Heart right ventricle (tissue), 16 donors: Measurements from ENCODE around the gene DHX40. TPM values are rescaled to one million over a fixed set of nuclear protein-coding genes. Genes with fewer than 3 reads are reported as not detected.

ENCODE experiments used
- ATAC-seq, 8 donors: fragments of 200-7000 bp; cut with Tn5 transposase; one replicate each; pipeline ENCODE4 v1.9.1; 2020; ENCODE audit warnings: mild to moderate bottlenecking in 8 of 8, moderate library complexity in 8 of 8, moderate number of reproducible peaks in 1 of 8
- DNase-seq, 2 donors: peaks; one replicate each; pipeline ENCODE4 v3.0.0-alpha.2; 2020
- H3K27ac ChIP-seq, 10 donors: fragments of 200-600 bp; sonication (generic) in 2 of 10; one replicate each; pipeline versions ENCODE4 v1.5.0 to v1.8.0; 2020 to 2022; ENCODE audit warnings: mild to moderate bottlenecking in 3 of 10
- H3K27me3 ChIP-seq, 7 donors: fragments of 200-600 bp; one replicate each; pipeline ENCODE4 v1.8.0; 2021 to 2022; ENCODE audit warnings: mild to moderate bottlenecking in 2 of 7
- H3K36me3 ChIP-seq, 9 donors: fragments of 200-600 bp; sonication (generic) in 1 of 9; one replicate each; pipeline versions ENCODE4 v1.5.0 to v1.8.0; 2020 to 2022; ENCODE audit warnings: mild to moderate bottlenecking in 2 of 9
- H3K4me1 ChIP-seq, 9 donors: fragments of 200-600 bp; sonication (generic) in 1 of 9; one replicate each; pipeline versions ENCODE4 v1.5.0 to v1.8.0; 2020 to 2022; ENCODE audit warnings: mild to moderate bottlenecking in 4 of 9
- H3K4me3 ChIP-seq, 10 donors: fragments of 200-600 bp; sonication (generic) in 2 of 10; one replicate each; pipeline versions ENCODE4 v1.5.0 to v1.8.0; 2020 to 2022; ENCODE audit warnings: mild to moderate bottlenecking in 7 of 10, moderate library complexity in 2 of 10
- H3K9me3 ChIP-seq, 11 donors: fragments of 200-600 bp in 10 of 11; sonication (generic) in 2 of 11; one replicate each; pipeline versions ENCODE4 v1.5.0 to v1.8.0; 2013 to 2022; ENCODE audit warnings: mild to moderate bottlenecking in 2 of 11, control low read depth in 1 of 11, moderate library complexity in 1 of 11
- CTCF ChIP-seq, 9 donors: fragments of 200-600 bp; sonication (generic) in 2 of 9; IDR thresholded peaks; one replicate each; pipeline versions ENCODE4 v1.5.0 to v1.8.0; 2021 to 2022; ENCODE audit warnings: antibody characterized with exemption in 9 of 9, mild to moderate bottlenecking in 5 of 9, moderate library complexity in 1 of 9
- WGBS, 2 donors: extraction: QIAGEN DNeasy Blood & Tissue Kit; methylation state at CpG; one replicate each; pipeline ENCODE4 v1.1.7; 2013; ENCODE audit warnings: inconsistent platforms in 1 of 2; 5-methylcytosine and 5-hydroxymethylcytosine counted together
- intact Hi-C, 10 donors: fragments of 100-400 bp; cut with DNase I; formaldehyde crosslinking; loops; one replicate each; pipeline versions ENCODE4 v1.11.1 to v1.14.2; 2022
- polyA plus RNA-seq, 2 donors: library from polyadenylated mRNA; stranded (reverse); fragments of 200-250 nt; gene quantifications; one replicate each; pipeline ENCODE4 v1.2.3, GENCODE V29; 2013
- total RNA-seq, 10 donors: library from RNA; stranded (reverse); fragmentation: NEBNext Ultra II Directional in 3 of 10; extraction: Animal tissue kit (Norgen Biotek cat#: 25700) in 3 of 10; gene quantifications; one replicate each; pipeline versions ENCODE4 v1.2.1 to v1.2.4, GENCODE V29; 2021 to 2023
- donor health status: Arrhythmogenic right ventricular cardiomyopathy.
- donor health status: ischemic (EF 13 %, LVEDD 7.1; RV severe dilation, severe dysfunction).
- donor health status: healthy with polysubstance abuse.
- donor health status: DM: no; HTN: yes; CAD: no.
- donor health status: DM: no; HTN: no; CAD: no.
- donor health status: ischemic (EF 25% LVEDD 6.9; RV normal size, moderate dysfunction).
- donor health status: ischemic (EF 25% LVEDD 5.7; RV mildly dilated, moderate dysfunction).
- donor health status: healthy.
- donor health status: DM: yes; HTN: yes; CAD: no.
- donor health status: Ischemic cardiomyopathy.
- donor health status: ischemic (EF 35%, LVEDD 5.7; RV mildly dilated, moderate dysfunction).
- donor health status: nonischemic (EF 11% LVEDD 7.7; RV severe dilation, severe dysfunction).
- donor health status: DM: yes; HTN: yes; CAD: no.
- donor health status: PGD.
- donor health status: ischemic (EF 29% LVEDD 5.4; RV normal size, mild dysfunction).
- donor health status: nonischemic (EF 23%, LVEDD 6.1; RV moderate dilation, normal function).

DHX40 gene
- total and polyA plus RNA-seq, 12 donors = 6.9 to 22.9 (median 20.2) TPM

- peaks cover 0 to 3% (median 0%) of the 10 kb centered on the region in 11 donors for H3K9me3 ChIP-seq
- H3K4me3 ChIP-seq = no peak overlapping the region
- intact Hi-C loops = no loop called here
- DNase-seq (no peak), ATAC-seq (no peak)
- no peaks in the 10 kb centered on the region for H3K36me3 ChIP-seq
- no peaks in the 10 kb centered on the region for H3K27me3 ChIP-seq
- TF ChIP-seq CTCF (IDR thresholded peaks at IDR 0.05) = peak in 2 of 9 donors; percentile 10 to 15
- no peak overlapping the region for H3K27ac ChIP-seq
- H3K4me1 ChIP-seq = peaks cover 0 to 12% (median 0%) of the 10 kb centered on the region in 9 donors
- 42 to 47% methylated on average over 1 of the region's 1 CpG for WGBS, 2 donors
Measured at GRCh38 chr17:59534583-59534982, 30.8 kb upstream of the DHX40 start.

- no peak overlapping the region for H3K27ac ChIP-seq
- H3K27me3 ChIP-seq = no peaks in the 10 kb centered on the region
- no peak for ATAC-seq
- H3K4me3 ChIP-seq = no peak overlapping the region
- peaks cover 0 to 9% (median 0%) of the 10 kb centered on the region in 9 donors for H3K4me1 ChIP-seq
- DNase-seq = no peak
- no peaks in the 10 kb centered on the region for H3K36me3 ChIP-seq
- intact Hi-C loops = no loop called here
- peaks cover 0 to 3% (median 0%) of the 10 kb centered on the region in 11 donors for H3K9me3 ChIP-seq
- TF ChIP-seq CTCF (IDR thresholded peaks at IDR 0.05) = no peak
Measured at GRCh38 chr17:59538195-59538909, 27.1 kb upstream of the DHX40 start.

GRCh38 chr17:59542960-59543635 is 22.3 kb upstream of the DHX40 start:
- Histone ChIP-seq H3K27ac (no peak overlapping the region), H3K36me3 (no peaks in the 10 kb centered on the region), H3K4me3 (no peak overlapping the region), H3K27me3 (no peaks in the 10 kb centered on the region), H3K9me3 (peaks cover 0 to 3% (median 0%) of the 10 kb centered on the region in 11 donors), H3K4me1 (peaks cover 0 to 12% (median 0%) of the 10 kb centered on the region in 9 donors)
- TF ChIP-seq CTCF (IDR thresholded peaks at IDR 0.05) = no peak
- DNase-seq = no peak
- no peak for ATAC-seq
- intact Hi-C loops = no loop called here
- WGBS, 2 donors = 80 to 82% methylated on average over 8 of the region's 8 CpGs

- H3K27me3 ChIP-seq = no peaks in the 10 kb centered on the region
- DNase-seq = no peak
- intact Hi-C loops = no loop called here
- no peak overlapping the region for H3K27ac ChIP-seq
- WGBS, 2 donors = 93 to 99% methylated on average over 1 of the region's 1 CpG
- H3K9me3 ChIP-seq = no peaks in the 10 kb centered on the region
- no peak for TF ChIP-seq CTCF (IDR thresholded peaks at IDR 0.05)
- no peak for ATAC-seq
- H3K4me3 ChIP-seq = no peak overlapping the region
- peaks cover 0 to 12% (median 0%) of the 10 kb centered on the region in 9 donors for H3K4me1 ChIP-seq
- H3K36me3 ChIP-seq = no peaks in the 10 kb centered on the region
Measured at GRCh38 chr17:59545942-59546341, 19.5 kb upstream of the DHX40 start.
